ENCODE measurements around the gene CIAO2B.
"Not testable (repeated sequence)": the region's sequence is repeated elsewhere in the genome, so short reads cannot be mapped to it uniquely, and the experiment has no call there.

The CIAO2B gene

DNA sequence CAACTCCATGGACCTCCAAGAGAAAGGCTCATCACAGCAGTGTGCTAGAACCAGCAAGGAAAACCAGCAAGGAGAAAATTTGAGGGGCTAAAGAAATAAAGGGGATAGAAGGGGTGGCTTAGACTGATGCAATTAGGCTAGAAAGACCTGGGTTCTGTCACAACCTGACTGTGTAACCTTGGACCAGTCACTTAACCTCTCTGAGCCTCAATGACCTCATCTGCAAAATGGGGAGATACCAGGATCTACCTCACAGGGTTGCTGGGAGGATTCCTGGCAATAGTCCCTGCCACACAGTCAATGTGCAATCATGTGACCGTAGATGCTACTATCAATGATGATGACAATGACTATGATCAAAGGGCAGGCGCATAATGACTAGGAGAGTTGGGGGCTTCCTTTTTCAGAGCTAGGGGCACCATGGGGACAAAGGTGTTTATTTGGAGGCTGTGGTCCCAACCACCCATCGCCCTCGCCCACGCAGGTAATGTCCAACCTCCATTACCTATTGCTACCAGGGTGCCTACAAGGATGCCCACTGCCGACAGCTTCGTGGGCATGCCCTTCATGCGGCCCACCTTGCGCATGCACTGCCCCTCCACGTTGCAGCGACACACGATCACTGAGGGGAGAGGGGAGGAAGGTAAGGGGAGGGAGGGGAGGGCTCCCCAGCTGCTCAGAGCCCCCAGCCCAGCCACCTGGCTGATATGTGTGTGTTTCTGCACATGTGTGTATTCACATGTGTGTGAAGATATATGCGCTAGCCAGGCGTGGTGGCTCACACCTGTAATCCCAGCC, 25.2 kb downstream of the CIAO2B start:
- DNase-seq (ENCODE audit: low read depth): no peak
- no peak overlapping the region for H3K4me3 ChIP-seq (ENCODE audit: low read depth, low read length)

DNA sequence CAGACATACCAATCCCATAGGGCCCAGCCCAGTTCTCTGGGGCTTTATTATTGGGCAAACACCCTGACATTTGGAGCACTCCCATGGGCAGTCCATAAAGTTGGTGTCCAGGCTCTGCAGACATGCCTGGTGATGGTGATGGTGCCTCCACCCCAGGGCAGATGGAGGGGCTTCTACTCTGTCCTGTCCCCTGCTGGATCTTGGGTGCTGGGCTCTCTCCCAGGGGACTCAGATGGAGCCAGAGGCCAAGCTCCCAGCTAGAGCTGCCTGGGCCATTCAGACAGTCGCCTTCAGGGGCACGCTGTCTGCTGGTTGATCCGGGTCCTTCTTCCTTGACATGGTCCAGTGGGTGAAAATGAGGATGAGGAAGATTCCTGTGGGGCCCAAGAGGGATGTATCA, 26.1 kb downstream of the CIAO2B start:
- no peak overlapping the region for H3K4me3 ChIP-seq (ENCODE audit: low read depth, low read length)

DNA sequence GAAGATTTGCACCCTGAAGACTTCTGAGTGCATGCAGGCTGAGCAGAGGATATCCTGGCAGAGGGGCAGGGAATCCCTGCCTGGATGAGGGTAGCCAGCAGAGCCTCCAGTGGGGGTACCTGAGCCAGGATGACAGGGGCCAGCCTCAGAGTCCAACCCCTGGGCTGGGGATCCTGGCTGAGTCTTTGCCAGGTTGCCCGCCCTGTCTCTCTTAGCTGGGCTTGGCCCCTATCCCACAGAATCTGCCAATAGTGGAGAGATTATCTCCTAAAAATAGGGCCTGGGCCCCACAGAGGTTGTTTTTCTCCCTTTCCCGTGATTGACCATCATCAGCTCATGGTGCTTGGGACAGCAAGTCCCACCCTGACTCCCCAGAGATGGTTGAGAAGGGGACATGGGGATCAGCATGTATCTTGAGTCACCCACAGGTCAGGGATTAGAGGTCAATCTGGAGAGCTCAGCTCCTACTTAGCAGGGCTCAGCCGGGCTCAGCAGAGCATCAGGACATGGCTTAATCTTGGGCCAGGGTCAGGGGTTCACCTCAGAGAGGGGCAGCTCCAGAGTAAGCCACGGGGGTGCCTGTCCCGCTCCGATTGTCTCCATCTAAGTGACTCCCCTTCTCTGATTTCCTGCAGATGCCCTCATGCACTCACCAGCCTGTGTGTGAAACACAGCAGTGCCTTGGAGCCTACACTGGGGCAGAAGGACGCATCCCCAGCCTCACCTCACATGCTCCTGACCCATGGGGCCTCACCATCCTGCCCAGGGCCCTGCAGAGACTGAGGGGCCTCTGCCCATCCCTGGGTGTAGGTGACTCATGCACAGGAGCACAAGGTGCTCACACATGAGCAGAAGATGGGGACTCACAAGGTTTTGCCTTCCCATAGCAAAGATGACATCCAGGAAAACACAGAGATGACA, 27.0 kb downstream of the CIAO2B start:
- no peak overlapping the region for H3K4me3 ChIP-seq (ENCODE audit: low read depth, low read length)
- DNase-seq (ENCODE audit: low read depth): no peak

More for the DNA sequence above, 26.1 kb downstream of the CIAO2B start:
- no peak for DNase-seq (ENCODE audit: low read depth)

DNA sequence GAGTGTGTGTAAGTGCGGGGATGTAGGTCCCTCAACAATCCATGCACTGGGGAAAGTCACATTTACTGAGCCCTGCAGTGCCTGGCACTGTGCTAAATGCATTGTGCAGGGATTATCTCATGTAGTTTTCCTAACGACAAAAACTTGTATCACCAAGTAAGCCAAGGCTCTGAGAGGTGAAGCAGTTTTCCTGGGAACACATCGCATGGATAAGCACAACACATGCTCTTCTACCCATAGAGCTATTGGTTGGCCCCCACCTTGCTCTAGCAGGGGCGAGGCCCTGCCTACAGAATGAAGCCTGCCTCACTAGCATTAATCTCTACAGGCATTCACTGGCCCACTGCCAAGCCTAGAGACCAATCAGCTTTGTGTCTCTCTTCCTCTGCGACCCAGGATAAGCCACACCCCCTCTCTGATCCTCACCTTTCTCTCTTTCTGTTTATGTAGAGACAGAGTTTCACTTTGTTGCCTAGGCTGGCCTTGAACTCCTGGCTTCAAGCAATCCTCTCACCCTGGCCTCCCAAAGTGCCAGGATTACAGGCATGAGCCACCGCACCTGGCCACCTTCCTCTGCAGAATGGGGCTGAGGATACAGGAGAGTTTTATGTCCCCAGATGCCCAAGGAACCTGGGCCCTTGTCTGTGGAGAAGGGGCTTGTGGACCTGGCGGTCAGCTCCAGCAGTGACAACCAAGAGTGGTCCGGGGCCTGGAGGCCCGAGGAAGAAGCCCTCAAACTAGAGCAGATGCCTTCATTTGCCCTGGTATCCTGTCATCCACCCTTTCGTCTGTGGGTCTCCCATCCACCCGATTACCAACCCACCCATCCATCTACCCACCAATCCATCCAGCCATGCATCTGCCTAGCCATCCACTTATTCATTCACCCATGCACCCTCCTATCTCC, 28.3 kb downstream of the CIAO2B start:
- DNase-seq (ENCODE audit: low read depth): no peak
- H3K4me3 ChIP-seq (ENCODE audit: low read depth, low read length): no peak overlapping the region

DNA sequence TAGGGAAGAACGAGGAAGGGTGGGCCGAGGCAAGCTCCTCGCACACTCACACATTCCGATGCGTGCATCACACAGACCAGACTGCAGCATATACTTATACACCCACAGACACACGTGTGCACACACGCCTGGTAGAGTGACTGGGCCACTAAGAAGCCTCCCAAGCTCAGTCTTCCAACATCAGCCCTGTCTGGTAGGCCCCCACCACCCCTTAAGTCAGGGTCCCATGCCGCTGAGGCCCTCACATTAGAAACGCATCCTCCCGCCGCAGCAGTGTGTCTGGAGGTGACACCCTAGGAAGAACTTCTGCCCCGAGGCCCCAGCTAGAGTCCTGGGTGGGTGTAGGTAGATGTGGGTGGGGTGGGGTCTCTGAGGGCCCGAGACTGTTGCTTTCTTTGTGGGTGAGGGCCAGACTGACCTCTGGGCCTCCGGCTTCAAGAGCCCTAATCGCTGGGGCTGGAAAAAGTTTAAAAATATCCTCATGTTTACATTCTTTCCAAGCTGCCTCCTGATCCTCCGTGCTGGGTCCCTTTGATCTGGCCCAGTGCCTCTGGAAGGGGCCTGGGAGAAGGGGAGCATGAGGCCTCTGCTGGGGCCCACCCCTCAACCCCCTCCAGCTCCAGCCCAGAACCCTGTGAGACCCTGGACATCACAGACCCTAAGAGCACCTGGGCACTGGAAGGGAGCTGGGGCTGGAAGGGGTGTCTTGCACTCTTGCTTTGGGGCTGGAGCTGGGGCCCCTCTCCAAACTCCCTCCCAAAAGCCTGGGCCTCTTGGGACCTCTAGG, 29.2 kb downstream of the CIAO2B start:
- no peak overlapping the region for H3K4me3 ChIP-seq (ENCODE audit: low read depth, low read length)
- no peak for DNase-seq (ENCODE audit: low read depth)

DNA sequence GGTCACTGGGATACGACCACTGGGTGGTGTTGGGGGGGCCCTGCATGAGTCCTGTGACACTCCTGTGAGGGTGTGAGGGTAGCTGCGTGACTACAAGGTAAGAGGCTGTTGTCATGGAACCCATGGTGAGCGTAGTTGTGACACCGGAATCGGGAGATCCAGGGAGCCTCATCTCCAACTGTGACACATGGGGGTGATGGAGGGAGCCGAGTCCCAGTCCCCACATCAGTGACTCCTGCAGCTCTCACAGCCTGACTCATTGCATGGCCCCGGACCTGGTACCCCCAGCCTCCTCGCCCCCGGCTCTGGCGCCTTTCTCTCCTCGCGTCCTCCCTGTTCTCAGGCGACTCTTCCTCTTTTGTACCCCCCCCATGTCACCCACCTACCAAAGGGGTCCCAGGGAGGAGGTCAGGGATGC, 29.8 kb downstream of the CIAO2B start:
- DNase-seq (ENCODE audit: low read depth): no peak
- H3K4me3 ChIP-seq (ENCODE audit: low read depth, low read length): no peak overlapping the region

DNA sequence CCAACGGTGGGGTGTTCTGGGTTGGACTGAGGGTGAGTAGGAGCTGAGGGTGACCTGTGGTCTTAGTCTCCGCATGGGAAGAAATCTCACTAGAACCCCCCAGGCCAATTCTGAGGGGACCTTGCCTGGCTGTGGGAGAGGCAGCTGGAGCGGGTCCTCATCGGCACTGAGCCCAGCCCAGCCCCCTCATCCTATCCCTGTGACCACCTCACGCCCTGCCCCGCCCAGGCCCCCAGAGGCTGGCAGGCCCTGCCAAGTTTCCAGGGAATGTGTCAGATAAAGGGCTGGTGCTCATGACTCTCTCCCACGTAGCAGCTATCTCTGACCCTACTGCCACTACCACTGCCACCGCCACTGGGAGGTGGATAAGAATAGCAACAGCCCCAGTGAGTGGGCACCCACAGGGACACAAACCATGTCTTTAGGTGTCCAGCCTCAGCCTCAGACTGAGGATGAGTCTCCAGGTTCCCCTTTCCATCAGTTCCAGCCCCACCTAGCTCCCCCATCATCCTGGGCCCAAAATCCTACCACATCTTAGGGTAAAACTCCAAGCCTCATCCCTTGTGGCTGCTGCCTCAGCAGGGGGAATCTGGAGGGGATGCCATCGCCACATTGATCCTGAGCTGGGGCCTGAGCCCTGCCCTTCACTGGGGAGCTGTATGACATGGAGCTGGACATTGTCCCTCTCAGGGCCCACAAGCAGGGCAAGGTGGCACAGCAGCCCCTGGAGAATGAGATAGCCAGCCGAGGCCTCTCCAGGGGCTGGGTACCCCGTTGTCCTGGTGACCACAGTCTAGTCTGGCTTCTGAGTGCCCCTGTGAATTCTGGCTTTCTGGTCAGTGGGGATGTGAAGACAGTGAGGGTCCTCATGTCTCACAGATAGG, 30.4 kb downstream of the CIAO2B start:
- no peak for DNase-seq (ENCODE audit: low read depth)
- H3K4me3 ChIP-seq (ENCODE audit: low read depth, low read length): no peak overlapping the region

DNA sequence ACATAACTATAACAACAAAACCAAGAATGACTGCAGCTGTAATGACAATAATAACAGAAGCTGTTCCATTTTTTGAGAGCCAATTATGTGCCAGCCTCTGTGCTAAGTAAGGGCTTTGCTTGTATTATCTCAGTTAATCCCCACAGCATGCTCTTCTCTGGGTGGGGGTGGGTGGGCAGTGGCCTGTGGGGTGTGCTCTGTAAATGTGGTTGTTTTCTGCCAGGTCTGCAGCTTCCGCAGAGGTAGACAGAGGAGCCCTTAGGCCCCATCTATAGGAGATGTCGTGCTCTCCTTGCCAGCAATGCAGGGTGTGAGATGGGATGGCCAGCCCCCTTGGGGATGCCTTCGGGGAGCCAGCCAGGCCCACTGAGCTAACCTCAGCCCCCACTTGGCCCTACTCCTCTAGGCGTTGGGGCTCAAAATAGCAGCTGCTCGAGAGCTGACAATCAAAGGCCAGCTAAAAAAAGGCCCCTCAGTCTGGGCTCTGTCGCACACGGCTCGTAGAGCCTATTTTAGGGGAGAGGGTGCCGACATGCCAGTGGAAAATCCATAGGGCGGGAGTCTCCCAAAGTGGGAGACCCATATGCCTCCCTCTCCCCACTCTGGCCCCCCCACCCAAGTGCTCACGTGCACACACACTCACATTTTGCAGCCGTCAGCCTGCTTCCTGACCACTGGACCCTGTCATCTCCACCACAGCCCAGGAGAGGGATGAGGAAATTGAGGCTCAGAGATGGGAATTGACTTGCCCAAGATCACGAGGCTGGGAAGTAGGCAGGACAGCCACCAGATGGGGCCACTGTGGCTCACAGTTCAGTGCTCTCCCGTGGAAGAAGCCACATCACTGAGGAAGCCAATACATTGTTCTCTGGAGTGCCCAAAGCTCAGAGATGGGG, 31.3 kb downstream of the CIAO2B start:
- no peak overlapping the region for H3K4me3 ChIP-seq (ENCODE audit: low read depth, low read length)
- DNase-seq (ENCODE audit: low read depth): no peak

DNA sequence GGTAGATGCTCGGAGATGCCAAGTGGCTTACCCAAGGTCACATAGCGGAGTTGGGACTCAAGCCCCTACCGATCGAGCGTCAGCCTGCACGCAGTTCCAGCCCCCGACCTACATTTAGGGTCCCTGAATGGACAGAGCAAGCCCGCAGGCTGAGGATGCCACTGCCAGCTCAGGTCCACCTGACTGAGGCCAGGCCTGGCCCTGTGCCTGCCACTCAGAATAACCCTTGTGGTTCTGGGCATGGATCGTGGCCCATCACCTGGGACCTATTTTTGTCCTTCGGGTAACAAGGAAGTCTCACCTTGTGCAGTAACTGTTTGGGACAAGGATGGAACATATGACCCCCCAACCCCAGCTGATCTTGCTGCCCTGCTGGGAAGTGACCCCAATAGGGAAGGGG, 32.6 kb downstream of the CIAO2B start:
- no peak for DNase-seq (ENCODE audit: low read depth)
- H3K4me3 ChIP-seq (ENCODE audit: low read depth, low read length): no peak overlapping the region

DNA sequence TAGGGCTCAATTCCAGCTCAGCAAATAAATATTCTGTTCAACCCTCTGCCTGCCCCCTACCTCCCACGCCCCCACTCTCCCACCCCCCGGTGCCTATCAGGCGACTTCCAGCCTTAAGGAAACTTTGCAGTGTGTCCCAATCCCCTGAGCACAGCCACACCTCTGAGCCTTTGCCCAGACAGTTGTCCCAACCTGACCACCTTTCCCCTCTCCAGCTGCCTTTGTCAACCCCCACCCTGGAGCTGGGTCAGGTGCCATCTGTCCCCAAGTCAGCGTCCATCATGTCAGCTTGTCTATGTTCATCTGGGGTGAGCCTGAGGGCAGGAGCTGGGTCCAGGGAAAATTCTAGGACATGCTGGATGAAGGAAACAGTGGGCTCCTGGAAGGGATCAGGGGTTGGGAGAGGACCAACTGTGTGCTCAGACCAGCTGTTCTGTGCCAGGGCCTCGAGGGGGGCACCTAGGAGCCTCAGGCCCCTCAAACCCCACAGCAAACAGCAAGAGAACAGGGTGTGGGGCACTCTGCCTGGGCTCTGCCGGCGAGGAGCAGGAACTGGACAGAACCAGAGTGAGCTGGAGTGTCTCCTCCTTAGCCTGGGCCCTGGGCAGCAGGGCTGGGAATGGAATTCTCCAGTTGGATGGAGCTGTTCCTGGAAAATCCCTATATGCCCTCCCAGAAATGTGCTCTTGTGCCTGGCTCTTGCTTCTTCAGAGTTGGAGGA, 33.3 kb downstream of the CIAO2B start:
- no peak for DNase-seq (ENCODE audit: low read depth)
- H3K4me3 ChIP-seq (ENCODE audit: low read depth, low read length): no peak overlapping the region

DNA sequence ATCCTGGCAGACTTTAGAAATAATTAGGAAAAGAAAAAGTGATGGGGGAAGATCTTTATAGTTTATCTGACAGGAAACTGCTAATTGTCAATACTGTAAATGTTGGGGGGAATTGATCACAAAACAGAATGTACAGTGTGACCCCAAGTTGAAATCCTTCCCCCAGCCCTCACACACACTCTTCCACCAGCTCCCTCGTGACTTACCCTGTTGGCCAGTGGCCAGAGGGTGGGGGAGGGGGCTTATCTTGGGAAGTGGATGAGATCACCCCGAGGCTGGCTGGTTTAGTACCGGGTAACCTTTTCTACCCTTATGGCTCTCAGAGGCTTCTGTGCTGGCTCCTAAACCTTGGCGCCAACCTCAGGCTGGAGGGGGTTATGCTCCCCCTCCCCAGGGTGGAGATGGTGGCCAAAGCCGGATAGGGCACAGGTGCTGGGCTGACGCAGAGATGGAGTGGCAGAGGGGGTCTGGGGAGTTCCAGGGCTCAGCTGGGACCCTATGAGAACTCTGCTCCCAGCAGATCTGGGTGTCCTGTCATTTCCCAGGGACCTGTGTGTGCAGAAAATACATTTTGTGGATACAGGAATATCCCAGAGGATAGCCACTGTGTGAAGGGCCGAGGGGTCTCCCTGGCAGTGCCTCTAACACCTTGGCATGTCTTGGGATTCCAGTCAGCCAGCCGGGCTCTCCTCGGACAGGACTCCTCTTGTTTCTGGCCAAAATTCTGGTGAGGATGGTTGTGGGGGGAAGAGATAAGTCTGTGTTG, 34.1 kb downstream of the CIAO2B start:
- DNase-seq (ENCODE audit: low read depth): peak; percentile 18
- no peak overlapping the region for H3K4me3 ChIP-seq (ENCODE audit: low read depth, low read length)

DNA sequence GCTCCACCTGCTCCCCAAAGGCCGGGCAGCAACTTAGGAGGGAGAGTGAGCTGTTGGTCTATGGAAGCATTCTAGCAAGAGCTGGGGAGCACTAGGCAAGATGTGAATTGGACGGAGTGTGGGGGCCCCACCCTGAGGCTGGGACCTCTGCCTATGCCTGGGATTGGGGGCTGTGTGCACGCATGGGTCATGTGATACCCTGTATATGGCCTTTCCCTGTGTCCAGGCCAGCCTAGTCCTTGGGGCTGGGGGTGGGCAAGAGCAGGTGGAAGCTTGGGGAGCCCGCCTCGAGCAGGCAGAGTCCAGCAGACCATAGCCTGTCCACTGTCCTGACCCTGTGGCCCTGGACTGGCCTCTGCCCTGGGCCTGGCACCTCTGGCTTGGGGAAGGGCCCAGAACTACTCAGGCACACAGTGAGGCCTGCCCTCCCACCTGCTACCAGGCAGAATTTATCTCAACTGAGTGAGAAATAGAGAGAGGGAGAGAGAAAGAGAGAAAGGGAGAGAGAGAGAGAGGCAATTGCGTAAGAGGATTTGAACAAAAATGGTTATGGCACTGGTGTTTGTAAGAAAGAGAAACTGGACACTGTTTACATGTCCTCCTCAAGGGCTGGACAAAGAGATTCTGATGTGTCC, 34.8 kb downstream of the CIAO2B start:
- DNase-seq (ENCODE audit: low read depth): peak; percentile 41

DNA sequence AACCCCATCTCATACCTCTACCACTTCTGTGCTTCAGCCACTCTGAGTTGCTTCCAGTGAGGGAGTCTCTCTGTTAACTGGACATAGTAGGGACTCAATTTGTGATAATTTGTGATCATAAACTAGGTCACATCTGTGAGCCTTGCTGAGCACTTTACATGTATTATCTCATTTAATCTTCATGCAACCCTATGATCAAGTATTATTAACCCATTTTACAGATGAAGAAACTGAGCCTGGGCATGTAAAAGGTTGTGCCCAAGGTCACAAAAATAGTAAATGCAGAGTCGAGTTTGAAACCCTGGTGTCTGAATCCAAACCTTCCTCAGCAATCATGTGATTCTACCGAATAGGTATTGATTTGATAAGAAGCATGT, 35.3 kb downstream of the CIAO2B start:
- DNase-seq (ENCODE audit: low read depth): no peak
- H3K4me3 ChIP-seq (ENCODE audit: low read depth, low read length): no peak overlapping the region

More for the DNA sequence above, 34.8 kb downstream of the CIAO2B start:
- H3K4me3 ChIP-seq (ENCODE audit: low read depth, low read length): no peak overlapping the region

DNA sequence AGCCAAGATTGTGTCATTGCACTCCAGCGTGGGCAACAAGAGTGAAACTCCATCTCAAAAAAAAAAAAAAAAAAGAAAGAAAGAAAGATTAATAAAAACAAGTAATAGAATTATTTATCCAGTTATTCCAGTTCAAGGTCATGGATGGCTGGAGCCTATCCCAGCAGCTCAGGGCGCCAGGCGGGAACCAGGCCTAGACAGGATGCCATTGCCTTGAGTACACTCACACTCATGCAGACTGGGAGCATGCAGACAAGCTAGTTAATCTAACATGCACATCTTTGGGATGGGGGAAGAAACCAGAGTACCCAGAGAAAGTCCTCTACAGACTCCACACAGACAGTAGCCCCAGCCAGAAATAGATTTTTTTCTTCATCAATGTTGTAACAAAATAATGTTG, 36.0 kb downstream of the CIAO2B start:
- no peak overlapping the region for H3K4me3 ChIP-seq (ENCODE audit: low read depth, low read length)
- no peak for DNase-seq (ENCODE audit: low read depth)

DNA sequence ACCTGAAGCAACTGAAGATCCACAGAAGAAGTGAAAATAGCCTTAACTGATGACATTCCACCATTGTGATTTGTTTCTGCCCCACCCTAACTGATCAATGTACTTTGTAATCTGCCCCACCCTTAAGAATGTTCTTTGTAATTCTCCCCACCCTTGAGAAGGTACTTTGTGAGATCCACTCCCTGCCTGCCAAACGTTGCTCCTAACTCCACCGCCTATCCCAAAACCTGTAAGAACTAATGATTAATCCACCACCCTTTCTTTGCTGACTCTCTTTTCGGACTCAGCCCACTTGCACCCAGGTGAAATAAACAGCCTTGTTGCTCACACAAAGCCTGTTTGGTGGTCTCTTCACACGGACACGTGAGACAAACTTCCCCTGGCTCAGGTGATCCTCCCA, 37.5 kb downstream of the CIAO2B start:
- not testable (repeated sequence) for H3K4me3 ChIP-seq (ENCODE audit: low read depth, low read length); DNase-seq (ENCODE audit: low read depth)

Measured in skeletal muscle cell (primary cell).